Effector CD8-positive, alpha-beta T cell (primary cell): ENCODE data around the gene ANOS1.
"Not testable (repeated sequence)": the region's sequence is repeated elsewhere in the genome, so short reads cannot be mapped to it uniquely, and the experiment has no call there.

ENCODE experiments used
- DNase-seq: peaks from one replicate; lab custom pipeline; 2025; lab: John Stamatoyannopoulos, UW
- total RNA-seq, 4 experiments: gene quantifications; one replicate each; lab custom pipeline; 2026; lab: John Stamatoyannopoulos, UW

ANOS1 gene, protein sequence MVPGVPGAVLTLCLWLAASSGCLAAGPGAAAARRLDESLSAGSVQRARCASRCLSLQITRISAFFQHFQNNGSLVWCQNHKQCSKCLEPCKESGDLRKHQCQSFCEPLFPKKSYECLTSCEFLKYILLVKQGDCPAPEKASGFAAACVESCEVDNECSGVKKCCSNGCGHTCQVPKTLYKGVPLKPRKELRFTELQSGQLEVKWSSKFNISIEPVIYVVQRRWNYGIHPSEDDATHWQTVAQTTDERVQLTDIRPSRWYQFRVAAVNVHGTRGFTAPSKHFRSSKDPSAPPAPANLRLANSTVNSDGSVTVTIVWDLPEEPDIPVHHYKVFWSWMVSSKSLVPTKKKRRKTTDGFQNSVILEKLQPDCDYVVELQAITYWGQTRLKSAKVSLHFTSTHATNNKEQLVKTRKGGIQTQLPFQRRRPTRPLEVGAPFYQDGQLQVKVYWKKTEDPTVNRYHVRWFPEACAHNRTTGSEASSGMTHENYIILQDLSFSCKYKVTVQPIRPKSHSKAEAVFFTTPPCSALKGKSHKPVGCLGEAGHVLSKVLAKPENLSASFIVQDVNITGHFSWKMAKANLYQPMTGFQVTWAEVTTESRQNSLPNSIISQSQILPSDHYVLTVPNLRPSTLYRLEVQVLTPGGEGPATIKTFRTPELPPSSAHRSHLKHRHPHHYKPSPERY
- total RNA-seq: 0 to 1.6 (median 0.44) reads per million in 4 experiments

DNA sequence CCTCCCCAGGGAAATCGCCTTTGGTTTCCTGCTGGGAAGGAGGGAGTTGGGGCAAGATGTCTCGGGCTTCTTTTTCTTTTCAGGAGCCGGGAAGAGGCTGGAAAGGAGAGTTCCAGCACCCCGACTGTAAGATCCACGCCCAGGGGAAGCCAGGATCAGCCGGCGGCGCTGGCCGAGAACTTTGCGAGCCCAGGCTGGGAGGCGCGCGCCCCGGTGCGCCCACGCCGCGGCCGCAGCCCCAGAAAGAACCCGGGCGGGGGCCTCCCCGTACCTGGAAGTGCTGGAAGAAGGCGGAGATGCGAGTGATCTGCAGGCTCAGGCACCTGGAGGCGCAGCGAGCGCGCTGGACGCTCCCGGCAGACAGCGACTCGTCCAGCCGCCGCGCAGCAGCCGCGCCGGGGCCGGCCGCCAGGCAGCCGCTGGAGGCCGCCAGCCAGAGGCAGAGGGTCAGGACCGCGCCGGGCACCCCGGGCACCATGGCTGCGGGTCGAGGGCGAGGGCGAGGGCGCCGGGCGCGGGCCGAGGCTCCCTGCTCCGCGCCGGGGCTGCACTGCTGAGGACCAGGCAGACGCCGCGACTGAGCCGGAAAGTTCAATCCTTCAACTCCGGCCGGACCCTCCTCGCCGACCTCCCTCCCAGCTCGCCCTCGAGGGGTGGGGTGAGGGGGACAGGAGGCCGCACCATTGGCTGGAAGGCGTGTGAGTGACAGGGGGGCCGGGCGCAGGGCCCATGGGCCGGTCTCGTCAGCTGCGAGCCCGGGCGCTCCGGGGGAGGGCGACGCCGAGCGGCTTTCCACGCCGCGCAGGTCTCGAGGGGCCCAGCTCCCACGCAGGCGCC is at the start of gene ANOS1:
ANOS1 (minus strand) TSS at position 579 of the 837 bp plus-strand sequence; CDS start at position 478, 101 bp downstream.
- DNase-seq: no peak

DNA sequence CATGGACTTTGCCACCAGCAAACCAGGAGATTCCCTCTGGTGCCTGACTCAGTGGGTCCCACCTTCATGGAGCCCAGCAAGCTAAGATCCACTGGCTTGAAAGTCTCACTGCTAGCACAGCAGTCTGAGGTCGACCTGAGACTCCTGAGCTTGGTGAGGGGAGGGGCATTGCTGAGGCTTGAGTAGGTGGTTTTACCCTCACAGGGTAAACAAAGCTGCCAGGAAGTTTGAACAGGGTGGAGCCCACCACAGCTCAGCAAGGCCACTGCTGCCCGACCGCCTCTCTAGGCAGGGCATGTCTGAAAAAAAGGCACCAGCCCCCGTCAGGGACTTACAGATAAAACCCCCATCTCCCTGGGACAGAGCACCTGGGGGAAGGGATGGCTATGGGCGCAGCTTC is 41.2 kb upstream of the ANOS1 start:
- no peak for DNase-seq

- no peak for DNase-seq
Observed at GRCh38 chrX:8760021-8760420, 28.1 kb upstream of the ANOS1 start.

- not testable (repeated sequence) for DNase-seq
Observed at GRCh38 chrX:8758706-8759105, 26.8 kb upstream of the ANOS1 start.

- not testable (repeated sequence) for DNase-seq
Observed at GRCh38 chrX:8757609-8758389, 25.9 kb upstream of the ANOS1 start.

GRCh38 chrX:8755813-8756212 is 23.9 kb upstream of the ANOS1 start:
- no peak for DNase-seq

DNA sequence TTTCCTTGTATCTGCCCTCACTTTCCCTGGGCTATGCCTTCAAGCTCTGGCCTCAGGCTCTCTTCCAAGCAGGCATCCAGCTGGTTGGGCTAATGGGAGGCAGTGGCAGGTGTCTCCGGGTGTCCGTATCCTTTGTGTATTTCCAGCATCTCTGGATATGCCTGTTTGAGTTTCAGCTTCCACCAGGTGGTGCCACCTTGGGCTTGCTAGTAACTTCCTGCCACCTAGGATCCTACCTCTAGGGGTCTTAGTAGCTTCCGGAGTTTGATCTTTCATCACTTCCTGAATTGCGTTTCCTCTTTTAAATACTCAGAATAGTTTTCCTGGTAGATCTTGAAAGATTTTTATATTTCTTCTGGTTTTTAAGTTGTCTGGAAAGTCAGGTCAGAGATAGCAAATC is 23.2 kb upstream of the ANOS1 start:
- no peak for DNase-seq

DNA sequence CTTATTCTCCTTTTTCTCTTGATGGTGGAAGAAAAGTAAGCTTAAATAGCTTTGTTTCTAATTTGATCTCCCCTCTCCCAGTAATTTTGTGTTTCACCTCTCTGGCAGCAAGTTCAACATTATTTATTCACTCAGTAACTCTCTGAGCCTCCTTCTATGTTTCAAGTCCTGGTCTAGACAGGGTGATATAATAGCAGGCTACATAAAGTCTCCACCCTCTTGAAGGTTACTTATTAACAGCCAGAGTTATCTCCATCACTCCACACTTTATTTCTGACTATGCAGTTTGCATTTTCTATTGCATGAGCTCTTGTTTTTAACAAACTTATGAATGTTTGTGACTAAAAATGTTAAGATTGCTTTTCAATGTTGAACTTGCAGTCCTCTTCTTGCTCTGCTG is 17.8 kb upstream of the ANOS1 start:
- DNase-seq: no peak

- DNase-seq: no peak
Observed at GRCh38 chrX:8748855-8749254, 16.9 kb upstream of the ANOS1 start.

- DNase-seq: peak; percentile 47
Observed at GRCh38 chrX:8743126-8743732, 11.3 kb upstream of the ANOS1 start.

GRCh38 chrX:8741981-8742380 is 10.0 kb upstream of the ANOS1 start:
- no peak for DNase-seq

DNA sequence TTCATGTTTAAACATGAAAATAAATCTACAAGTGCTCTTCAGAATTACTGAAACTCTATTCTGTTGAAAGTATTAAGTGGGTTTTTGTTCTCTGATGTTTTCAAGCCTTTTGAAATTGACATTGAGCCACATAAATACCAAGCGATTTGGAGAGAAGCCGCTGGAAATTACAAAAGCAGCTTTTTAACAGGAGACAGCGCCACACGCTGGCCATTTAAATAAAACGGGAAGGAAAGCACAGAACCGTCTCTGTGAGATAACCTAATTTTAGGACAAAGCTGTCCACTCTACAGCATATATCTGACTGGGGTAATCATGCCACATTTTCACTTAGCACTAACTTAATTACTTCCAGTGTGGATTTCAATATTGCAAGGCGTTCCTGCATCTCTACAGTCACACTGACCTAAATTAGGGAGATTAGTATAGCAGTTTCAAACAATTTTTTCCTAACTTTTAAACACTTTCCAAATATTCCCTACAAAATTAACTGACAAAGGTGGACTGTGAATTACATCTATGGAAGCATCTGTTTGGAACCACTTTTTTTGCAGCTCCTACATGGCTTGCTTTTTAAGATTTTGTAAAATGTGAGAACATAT is 6.8 kb upstream of the ANOS1 start:
- DNase-seq: no peak

DNA sequence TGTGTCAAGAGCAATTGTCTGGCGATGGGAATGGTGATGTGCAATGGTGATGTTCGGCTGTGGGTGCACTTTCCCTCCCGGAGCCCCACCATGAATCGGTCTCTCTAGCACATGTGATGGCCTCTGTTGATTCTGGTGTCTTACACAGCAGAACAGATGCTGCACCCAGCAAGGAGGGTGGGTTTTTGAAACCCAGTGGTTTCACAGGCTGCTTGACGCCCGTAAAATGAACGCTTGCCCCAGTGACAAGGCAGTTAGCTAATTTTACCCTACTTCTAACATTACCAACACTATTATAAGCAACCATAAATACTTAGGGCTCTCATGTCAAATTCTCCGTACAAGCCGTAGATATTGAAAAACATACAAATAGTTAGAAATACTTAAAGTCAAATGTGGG is 5.9 kb upstream of the ANOS1 start:
- DNase-seq: no peak

GRCh38 chrX:8730812-8731558 is 952 bp downstream of the ANOS1 start:
- DNase-seq: no peak

DNA sequence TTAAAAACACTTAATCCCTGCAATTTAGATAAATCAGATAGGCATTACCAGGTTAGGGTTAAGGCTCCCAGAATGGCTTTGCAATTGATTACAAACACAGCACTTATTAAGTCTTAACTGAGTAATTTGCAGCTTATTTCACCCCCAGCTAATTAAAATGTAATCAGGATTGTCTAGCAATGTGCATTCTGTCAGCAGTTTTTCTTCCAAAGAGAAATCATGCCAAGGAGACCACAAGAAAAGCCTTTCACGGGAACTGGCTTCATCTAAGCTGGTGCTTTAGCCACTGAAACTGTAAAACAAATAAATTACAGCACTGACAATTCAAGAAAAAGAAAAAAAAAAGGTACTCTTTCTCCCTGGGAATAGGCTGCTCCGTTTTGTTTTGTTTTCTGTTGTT is 2.1 kb downstream of the ANOS1 start:
- no peak for DNase-seq

GRCh38 chrX:8728932-8729535 is 2.9 kb downstream of the ANOS1 start:
- no peak for DNase-seq

GRCh38 chrX:8726031-8726652 is 5.8 kb downstream of the ANOS1 start:
- no peak for DNase-seq

GRCh38 chrX:8724300-8724699 is 7.6 kb downstream of the ANOS1 start:
- no peak for DNase-seq

- no peak for DNase-seq
Observed at GRCh38 chrX:8721536-8721935, 10.4 kb downstream of the ANOS1 start.
